Measurements from ENCODE around the gene BAIAP2.
A peak's percentile ranks its signal among the peaks of the same experiment; 100 is the strongest.
"Not testable (repeated sequence)": the region's sequence is repeated elsewhere in the genome, so short reads cannot be mapped to it uniquely, and the experiment has no call there.

Gene BAIAP2

DNA sequence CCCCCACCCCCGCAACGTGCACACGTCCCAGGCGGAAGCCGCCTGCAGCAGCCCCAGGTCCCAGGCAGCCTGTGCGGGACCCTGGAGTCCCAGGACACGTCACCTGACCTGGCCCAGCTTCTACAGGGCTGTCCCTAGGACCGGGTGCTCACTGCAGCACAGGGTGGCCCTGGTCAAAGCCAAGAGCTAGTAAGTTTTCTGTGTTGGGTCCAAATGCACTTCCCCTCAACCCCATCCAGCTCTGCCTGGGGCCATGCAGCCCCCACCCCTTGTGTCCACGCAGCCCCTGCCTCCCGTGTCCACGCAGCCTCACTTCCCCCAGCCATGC is 108.2 kb downstream of the BAIAP2 start:
- no peak overlapping the region for H3K4me3 ChIP-seq (ENCODE audit: low read depth, low read length)
- no peak for DNase-seq (ENCODE audit: low read depth)

DNA sequence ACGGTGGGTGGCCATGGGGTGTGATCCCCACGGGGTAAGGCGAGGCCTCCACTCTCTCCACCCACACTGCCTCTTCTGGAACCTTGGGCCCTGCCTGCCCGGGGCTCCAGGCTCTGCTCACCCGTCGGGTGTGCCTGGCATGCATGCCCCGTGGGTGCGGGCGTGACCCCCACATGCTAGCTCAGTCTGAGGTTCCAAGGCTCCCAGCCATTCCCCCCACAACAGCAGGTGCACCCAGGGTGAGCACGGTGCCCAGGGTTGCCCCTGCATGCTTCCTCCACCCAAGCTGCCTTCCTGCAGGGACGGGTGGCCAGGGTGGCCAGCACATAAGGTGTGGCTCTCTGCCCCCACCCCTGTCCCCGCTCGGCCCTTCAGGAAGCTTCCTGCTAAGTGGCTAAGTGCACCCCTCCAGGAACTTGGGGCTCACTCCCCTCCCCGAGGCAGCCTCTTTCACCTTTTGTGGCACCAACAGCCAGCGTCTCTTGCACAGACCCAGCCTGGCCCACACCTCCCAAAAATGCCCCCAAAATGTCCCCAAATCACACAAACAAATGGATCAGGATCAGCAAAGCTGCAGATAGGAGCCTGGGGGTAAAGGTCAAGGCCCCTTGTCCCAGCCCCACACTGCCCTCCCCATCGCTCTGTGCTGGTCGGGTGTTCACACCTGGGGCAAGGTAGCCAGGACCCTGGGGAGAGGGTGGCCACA is 108.9 kb downstream of the BAIAP2 start:
- H3K4me3 ChIP-seq (ENCODE audit: low read depth, low read length), result no peak overlapping the region
- no peak for DNase-seq (ENCODE audit: low read depth)

DNA sequence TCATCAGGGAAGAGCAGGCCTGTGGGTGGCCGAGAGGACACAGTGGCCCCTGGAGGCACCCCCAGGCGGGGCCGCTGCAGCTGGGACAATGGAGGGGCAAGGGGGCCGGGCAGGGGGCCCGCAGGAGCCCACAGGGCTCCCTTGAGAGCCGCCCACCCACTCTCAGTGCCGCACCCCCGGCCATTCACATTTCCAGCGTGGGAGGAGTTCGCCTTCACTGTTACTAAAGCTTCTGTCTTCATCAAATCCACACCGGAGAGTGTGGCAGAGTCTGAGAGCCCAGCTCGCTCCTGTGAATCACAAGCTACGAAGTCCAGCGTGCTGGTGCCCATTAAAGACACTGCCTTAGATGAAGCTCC is 109.5 kb downstream of the BAIAP2 start:
- no peak overlapping the region for H3K4me3 ChIP-seq (ENCODE audit: low read depth, low read length)
- DNase-seq (ENCODE audit: low read depth), result no peak

DNA sequence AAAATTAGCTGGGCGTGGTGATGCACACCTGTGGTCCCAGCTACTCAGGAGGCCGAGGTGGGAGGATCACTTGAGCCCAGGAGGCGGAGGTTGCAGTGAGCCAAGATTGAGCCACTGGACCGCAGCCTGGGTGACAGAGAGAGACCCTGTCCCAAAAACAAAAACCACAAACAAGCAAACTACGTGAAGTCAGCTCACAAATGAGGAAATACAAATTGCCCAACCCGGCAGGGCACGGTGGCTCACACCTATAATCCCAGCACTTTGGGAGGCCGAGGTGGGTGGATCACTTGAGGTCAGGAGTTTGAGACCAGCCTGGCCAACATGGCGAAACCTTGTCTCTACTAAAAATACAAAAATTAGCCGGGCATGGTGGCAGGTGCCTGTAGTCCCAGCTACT is 111.3 kb downstream of the BAIAP2 start:
- H3K4me3 ChIP-seq (ENCODE audit: low read depth, low read length); DNase-seq (ENCODE audit: low read depth): not testable (repeated sequence)

DNA sequence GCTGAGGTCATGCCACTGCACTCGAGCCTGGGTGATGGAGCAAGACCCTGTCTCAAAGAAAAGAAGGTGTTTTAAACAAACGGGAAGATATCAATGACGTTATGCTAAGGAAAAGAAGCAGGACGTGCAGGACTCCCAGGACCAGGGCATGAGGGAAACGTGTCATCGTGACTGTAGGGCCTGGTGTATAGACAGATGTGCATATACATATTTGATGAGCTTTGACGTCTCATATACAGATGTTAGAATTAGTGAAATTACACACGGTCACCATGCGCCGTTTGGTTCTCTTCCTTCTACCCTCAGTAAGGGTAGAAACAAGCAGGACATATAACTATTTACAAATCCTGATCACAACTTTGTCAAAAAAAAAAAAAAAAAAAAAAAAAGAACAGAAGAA is 112.8 kb downstream of the BAIAP2 start:
- DNase-seq (ENCODE audit: low read depth), result no peak
- no peak overlapping the region for H3K4me3 ChIP-seq (ENCODE audit: low read depth, low read length)

DNA sequence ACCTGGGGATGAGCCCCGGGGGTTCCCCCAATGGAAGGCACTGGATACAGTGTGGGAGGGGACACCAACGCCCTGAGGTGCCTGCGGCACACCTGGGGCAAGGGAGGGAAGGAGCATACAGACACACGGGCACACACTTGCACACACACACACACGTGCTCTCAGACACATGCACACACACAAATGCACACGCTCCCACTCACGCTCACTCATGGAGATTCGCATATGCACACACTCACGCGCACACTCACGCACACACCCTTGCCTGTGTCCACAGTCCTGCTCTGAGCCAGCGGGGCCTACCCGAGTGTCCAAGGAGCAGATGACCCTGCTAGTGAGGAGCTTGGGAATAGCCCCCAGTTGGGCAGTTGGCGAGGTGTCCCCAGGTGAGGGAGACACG is 113.6 kb downstream of the BAIAP2 start:
- no peak overlapping the region for H3K4me3 ChIP-seq (ENCODE audit: low read depth, low read length)
- DNase-seq (ENCODE audit: low read depth), result no peak

DNA sequence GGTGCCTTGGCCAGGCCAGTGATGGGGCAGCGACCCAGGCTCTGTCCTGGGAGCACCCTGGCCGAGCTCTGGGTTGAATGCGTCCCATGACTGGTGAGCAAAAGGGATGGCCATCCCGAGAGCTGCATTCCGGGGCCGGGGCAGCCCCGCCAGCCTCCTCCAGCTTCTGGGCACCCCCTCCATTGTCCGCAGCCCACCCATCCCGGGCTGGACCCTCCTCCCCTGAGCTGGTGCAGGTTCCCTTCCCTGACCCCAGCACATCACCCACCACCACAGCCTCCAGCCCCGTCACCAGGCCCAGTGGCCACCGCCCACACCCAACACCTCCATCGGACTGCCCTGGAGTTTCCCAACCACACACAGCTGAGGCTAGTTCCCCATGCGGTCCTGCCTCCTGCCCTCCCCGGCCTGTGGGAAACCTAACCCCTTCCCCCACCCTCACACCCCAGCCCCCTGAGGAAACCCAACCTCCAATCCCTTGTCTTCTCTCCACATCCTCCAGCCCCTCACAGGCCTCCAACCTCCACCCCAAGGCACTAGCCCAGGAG is 114.1 kb downstream of the BAIAP2 start:
- H3K4me3 ChIP-seq (ENCODE audit: low read depth, low read length), result no peak overlapping the region
- DNase-seq (ENCODE audit: low read depth), result no peak

DNA sequence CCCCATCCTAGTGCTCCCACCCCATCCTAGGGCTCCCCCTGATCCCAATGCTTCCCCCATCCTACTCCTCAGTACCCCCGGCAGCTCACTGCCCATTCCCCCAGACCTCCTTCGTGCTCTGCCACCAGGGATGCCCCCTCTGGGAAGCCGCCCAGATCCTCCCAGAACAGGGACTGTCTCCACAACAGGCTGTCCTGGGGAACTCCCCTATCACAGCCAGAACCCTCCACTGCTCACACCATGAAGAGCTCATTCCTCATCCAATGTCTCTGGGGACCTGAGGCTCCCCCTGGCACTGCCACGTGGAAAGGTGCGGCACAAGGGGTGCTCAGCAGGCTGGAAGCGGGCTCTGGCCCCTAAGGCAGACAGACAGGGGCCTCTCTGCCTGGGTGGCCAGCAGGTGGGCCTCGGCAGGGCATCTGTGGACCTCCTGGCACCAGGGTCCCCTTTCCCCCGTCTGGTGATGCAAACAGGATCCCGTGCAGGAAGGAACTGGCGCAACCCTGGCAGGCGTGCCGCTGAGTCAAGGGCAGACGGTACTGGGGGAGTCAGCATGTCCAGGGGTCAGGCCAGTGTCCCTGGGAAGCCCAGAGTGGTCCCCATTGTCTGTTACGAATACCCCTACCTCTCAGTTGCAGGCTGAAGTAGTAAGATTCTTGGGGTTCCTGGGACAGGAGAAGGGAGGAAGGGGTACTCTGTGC is 115.6 kb downstream of the BAIAP2 start:
- H3K4me3 ChIP-seq (ENCODE audit: low read depth, low read length), result no peak overlapping the region
- no peak for DNase-seq (ENCODE audit: low read depth)

DNA sequence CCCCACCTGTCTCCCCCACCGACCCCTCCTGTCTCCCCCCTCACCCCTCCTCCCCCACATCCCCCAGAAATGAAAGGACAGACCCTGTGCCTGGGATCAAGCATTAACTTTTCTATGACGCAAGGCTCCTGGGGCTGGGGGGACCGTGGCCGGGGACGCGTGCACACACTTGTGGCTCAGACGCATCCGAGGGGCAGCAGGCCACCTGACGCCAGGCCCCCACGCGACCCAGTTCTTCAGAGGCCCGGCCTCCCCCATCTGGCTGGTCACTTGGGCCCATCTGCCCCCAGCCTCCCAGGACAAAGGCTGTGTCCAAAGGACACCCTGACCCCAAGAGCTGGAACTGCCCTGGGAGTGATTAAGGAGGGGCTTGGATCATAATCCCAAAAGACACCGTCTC is 116.3 kb downstream of the BAIAP2 start:
- DNase-seq (ENCODE audit: low read depth), result no peak
- H3K4me3 ChIP-seq (ENCODE audit: low read depth, low read length), result no peak overlapping the region

DNA sequence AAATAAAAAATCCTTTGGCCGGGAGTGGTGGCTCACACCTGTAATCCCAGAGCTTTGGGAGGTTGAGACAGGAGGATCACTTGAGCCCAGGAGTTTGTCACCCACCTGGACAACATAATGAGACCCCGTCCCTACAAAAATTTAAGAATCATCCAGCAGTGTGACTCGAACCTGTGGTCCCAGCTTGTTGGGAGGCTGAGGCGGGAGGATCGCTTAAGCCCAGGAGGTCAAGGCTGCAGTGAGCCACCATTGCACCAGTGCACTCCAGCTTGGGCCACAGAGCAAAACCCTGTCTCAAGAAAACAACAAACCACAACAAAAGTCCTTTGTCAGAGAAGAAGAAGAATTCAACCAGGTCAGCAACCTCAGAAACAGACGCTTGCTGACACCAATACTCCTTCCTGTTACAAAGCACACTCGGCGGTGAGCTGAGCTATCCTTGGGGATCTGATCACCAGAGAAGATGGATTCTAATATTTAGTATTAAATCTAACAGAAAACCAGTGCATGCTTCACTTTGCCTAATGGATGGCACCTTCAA is 117.4 kb downstream of the BAIAP2 start:
- no peak overlapping the region for H3K4me3 ChIP-seq (ENCODE audit: low read depth, low read length)
- no peak for DNase-seq (ENCODE audit: low read depth)

DNA sequence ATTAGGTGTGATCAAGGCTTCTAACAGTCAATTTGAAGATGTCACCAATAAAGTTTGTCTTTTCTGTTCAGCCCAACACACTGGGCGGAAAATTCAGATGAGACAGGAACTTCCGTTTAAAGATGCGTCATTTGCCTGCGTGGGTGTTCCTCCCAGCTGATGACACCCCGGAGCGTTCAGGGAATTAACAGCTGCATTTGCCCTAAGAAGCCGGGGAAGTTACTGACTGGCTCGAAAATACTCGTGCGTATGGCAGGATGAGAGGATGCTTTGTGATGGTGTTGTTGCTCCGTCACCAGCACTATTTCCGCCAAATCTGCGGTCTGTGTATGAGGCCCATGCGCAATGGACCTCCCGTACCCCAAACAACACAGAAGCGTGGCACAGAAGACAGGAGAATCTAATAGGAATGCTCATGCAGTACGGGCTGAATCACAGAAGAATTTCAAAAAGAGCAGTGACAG is 118.4 kb downstream of the BAIAP2 start:
- peak; percentile 62 for DNase-seq (ENCODE audit: low read depth)
- no peak overlapping the region for H3K4me3 ChIP-seq (ENCODE audit: low read depth, low read length)

DNA sequence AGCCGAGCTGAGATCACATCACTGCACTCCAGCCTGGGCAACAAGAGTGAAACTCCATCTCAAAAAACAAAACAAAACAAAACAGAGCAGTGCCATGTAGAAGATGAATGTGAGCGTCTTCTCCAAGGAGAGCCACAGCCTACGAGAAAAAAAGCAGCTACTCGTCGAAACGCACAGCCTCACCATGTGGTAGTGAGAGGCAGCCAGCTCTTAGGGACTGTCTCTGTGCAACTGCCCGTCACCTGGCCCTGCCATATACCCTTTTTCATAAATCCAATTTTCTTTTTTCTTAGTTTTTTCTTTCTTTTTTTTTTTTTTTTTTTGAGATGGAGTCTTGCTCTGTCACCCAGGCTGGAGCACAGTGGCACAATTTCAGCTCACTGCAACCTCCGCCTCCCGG is 119.1 kb downstream of the BAIAP2 start:
- H3K4me3 ChIP-seq (ENCODE audit: low read depth, low read length); DNase-seq (ENCODE audit: low read depth): not testable (repeated sequence)

DNA sequence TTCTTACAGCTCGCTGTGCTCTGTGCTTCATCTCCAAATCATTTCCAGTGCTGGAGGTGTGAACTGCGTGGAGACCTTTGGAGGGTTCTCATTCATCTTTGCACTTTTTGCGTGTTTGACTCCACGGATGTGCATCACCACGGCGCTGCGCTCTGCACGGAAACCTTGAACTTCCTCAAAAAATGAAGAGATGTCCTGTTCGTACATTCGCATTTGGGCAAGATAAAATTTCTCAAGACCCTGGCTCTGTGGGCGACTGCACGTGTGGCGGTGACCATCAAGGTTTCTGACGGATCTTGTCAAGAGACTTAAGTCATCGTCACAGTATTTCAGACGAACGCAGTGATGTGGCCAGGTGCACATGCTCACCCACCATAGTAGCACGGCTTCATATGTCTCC is 120.0 kb downstream of the BAIAP2 start:
- DNase-seq (ENCODE audit: low read depth), result no peak
- no peak overlapping the region for H3K4me3 ChIP-seq (ENCODE audit: low read depth, low read length)

DNA sequence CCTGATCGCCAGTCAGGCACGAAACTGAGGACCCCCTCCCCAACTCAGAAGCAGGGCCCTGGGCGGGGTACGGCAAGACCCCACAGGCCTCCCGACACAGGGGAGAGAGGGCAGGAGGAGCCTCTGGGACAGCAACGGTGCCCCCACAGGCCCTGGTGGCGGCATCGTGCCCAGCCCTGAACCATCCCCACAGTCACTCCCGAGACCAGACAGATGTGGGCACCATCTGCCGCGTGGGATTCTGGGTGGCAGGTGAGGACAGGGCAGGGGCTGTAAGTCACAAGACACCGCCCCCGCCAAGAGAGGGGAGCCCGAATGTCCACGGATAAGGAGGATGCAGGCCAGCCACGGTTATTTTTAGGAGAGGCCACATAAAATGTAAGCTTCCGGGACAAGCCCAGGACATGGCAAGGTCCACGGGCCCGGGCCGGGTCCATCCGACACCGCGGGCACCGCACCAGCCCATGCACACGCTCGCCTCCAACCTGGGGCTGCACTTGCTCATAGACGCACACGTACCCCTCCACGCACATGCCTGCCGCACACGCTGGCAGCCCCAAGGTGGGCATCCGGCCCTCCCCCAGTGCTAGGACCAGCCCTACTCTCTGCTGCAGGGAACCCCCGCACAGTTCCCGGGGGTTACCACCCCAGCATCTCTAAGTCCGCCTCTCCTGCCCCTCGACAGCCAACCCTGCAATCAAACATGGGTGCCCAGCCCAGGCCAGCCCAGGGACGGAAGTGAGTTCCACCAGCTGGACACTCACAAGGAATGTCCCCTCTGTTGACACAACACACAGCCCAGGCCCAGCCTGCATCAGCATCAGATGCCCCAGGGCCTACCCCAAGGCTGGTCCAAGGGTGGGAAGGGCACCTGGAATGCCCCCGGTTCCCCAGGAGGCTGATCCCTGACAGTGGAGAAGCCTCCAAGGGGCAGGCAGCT is 122.2 kb downstream of the BAIAP2 start:
- DNase-seq (ENCODE audit: low read depth), result no peak
- H3K4me3 ChIP-seq (ENCODE audit: low read depth, low read length), result no peak overlapping the region

DNA sequence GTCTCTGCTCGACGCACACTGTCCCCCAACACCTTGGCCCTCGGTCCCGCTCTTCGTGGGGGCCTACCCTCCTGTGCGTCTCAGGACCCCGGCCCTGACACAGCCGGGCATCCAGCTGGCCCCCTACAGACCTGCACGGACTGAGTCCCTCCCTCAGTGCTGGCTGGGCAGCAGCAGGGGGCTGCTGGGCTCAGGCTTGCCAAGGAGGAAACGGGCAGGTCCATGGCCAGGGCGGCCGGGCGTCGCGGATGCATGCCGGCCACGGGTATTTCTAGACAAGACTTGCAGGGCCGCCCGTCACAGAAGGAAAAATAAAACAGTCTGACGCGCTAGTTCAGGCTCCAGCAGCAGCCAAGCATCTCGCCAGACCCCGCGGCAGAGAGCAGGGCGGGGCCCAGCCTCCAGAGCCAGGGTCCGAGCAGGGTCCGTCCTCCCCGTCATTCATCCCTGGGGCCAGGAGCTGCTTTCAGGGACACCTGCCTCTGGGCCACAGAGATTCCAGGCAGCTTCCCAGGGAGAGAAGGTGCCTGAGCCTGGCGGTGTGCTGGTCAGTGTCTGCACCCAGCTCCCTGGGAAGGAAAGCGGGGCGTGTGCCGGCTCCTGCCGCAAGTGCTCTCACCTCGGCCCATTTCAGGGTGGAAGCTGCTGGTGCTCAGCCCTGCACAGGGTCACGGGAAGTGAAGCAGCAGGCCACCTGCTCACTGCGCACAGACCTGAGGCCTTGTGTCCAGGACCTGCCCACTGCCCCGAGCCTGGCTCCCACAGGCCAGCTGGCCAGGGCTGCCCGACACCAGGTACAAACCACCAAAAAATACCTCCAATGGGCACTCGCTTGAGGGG is 123.1 kb downstream of the BAIAP2 start:
- DNase-seq (ENCODE audit: low read depth), result no peak
- no peak overlapping the region for H3K4me3 ChIP-seq (ENCODE audit: low read depth, low read length)

DNA sequence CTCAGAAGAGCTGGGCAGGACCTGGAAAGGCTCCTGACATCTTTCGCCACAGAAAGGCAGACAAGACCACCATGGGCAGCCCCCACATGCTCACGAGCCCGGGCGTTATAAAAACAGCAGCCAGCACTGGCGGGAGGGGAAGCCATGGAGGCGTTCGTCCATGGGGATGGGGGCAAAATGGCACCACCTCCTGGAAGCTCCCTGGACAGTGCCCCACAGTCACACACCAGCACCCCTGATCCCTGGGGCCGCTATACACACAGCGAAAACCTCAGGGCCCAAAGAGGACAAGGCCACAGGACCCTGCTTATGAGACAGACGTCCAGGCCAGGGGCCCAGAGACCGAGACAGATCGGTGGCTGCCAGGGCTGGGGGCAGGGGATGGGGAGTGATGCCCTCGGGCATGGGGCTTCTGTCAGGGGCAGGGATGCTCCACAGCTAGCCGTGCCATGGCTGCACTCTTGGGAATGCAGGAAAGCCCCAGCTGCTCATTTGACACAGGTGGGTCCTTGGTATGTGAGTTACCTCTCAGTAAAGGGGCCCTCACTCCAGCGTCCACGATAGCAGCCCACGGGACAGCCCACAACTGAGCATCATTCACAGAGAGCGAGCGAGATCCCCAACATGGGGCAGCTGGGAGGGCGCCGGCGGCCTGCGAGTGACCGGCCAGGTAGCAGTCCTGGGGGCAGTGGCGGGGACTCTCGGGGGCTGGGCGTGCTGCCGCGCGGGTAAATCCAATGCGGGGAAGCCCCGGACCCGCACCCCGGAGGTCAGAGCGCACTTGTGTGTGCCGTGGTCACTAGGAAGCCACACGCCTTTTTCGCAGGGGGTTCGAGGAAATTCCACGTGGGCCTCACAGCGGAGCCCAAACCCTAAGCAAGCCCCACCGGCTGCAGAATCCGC is 124.0 kb downstream of the BAIAP2 start:
- DNase-seq (ENCODE audit: low read depth), result no peak
- no peak overlapping the region for H3K4me3 ChIP-seq (ENCODE audit: low read depth, low read length)

DNA sequence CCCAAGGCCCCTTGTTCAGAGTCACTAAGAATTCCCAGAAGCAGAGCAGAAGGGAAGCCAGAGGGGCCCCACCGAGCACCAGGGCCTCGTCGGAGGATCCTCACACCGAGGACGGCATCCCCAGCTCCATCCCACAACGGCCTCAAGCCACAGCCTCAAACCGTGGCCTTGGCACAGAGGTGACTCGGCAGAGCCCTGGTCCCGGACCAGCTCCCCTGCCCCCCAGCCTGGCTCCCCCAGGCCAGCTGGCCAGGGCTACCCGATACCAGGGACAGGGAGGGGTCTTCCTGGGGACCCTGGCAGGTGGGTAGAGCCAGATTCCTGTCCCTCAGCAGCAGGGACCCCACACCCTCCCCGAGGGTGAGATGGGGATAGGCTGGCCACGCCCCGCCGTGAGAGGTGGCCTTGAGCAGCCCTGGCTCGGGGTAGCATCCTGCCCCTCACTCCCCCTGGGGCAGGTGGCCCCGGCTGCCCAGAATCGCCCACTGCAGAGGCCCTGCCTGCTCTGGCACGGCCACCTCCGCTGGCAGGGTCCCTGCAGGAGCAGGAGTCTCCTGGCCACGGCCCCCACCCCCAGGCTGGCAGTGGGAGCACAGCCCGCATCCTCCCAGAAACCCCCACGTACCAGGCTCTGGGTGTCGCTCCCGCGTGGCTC is 124.8 kb downstream of the BAIAP2 start:
- DNase-seq (ENCODE audit: low read depth), result no peak
- no peak overlapping the region for H3K4me3 ChIP-seq (ENCODE audit: low read depth, low read length)

DNA sequence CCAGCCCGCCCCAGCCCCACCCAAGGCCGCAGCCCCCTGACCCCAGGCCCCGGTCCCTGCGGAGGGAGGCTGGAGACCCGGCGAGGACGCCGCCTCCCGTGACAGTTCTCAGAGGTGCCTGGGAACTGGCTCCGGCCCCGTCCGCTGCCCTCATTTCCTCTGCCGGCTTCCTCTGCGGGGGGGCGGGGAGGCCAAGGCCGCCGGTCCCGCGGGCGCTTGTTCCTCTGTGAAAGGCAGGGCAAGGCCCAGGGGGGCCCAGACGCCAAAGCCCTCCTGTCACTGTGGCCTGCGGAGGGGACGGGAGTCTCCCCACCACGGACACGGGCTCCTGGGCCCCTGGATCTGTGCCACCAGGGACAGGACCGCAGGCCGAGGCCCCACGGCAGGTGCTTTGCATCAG is 125.4 kb downstream of the BAIAP2 start:
- no peak overlapping the region for H3K4me3 ChIP-seq (ENCODE audit: low read depth, low read length)

More for the DNA sequence above, 125.4 kb downstream of the BAIAP2 start:
- DNase-seq (ENCODE audit: low read depth), result no peak

Data from skeletal muscle cell (primary cell).